ENCODE measurements around the gene DMAC1.

Gene DMAC1

DNA sequence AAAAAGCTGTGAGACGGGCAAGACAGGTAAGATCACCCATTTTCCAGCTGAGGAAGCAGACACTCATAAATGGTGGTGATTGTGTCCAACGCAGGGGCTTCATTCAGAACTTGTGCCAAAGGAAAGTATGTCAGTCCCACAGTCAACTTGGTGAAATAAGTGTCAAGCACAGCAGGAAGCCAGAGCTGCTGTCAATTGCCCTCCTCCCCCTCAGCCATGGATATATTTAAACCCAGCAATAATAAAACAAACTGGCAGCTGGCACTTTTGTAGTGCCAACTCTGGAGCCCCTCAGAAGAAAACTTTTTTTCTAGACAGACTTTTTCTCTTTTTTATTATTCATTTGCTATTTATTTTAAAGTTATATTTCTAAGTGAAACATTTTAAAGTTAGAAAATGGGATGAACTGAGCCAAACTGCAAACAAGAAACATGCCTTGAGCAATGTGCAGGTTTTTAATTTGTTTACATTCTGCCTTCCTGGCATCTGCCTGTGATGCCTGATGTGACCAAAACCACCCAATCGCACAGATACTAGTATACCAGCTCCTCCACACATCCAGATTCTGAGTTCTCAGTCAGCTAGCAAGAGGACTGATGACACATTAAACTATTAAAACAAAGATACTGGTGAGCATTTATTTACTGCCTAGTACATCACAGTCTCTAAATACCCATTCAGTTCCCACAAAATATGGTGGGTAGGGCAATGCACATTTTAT is 17.0 kb downstream of the DMAC1 start:
- DNase-seq = no peak

DNA sequence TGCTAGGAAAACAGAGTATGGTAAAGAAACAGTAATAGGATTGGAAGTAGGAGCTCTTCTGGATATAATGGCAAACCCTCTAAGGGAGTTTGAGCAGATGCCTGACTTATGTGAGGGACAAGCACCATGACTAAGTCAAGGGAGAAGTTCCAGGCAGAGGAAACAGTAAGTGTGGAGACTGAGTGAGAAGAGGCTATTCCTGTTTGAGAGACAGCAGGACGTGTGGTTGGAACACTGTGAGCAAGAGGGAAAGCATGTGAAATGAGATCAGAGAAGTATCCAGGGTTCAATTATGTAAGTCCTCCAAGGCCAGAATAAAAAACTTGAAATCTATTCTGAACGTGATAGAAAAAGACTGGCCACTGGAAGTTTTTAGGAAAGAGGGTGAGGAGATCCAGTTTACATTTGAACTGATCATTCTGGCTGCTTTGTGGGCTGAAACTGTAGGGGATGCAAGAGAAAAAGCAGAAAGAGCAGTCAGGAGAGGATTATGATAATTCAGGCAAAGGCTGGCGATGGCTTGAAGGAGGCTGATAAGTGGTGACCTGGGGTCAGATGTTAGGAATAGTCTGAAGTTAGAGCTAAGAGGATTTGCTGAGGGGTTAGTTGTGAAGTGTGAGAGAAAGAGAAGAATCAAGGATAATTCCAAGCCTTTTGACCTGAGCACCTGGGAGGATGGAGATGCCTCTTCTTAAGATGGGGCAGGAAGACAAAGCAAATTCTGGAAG is 19.2 kb downstream of the DMAC1 start:
- DNase-seq = no peak

GRCh38 chr9:7778851-7779600 is 20.6 kb downstream of the DMAC1 start:
- DNase-seq = no peak

- peak; percentile 85 for DNase-seq
Measured at GRCh38 chr9:7777771-7778170, 21.8 kb downstream of the DMAC1 start.

DNA sequence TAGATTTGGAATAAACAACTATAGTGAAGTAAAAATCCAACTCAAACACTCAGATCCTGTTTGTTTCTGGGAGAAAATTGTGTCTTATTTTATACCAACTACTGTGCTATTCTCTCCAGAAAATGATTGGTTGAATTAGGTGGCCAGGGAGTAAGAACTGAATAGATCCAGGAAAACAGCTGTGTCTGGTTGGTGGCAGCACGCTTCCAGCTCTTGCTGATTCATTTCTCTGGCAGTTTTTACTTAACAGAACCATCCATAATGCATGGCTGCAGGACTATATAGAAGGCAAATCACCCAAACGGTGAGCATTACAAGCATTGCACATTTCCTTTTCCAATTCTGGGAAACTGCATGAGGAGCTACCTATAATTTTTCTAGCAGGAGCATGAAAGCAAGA is 29.5 kb downstream of the DMAC1 start:
- no peak for DNase-seq

- DNase-seq = no peak
Measured at GRCh38 chr9:7762600-7762999, 37.0 kb downstream of the DMAC1 start.

- no peak for DNase-seq
Measured at GRCh38 chr9:7760014-7760415, 39.6 kb downstream of the DMAC1 start.

DNA sequence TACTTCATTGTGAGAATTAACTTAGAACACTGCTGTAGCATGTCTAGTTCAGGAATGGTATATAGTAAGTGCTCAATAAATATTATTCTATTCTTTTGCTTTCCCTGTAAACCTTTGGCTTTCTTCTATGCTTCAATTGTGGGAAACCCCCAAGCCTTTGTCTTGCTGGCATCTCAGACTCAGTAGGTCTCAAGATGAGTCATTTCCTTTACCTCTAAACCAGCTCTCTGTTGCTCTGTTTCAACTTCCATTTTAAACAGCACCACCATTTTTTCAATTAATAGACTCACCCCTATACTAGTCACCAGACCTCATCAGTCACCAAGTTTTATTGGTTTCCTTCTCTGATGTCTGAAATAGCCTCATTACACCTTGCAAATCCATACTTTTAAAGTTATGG is 43.5 kb downstream of the DMAC1 start:
- no peak for DNase-seq

GRCh38 chr9:7752481-7752880 is 47.1 kb downstream of the DMAC1 start:
- DNase-seq = no peak

Measured in DMS79 (cell line).